Ovary (tissue), 9 donors: ENCODE results near the gene HLX. TPM values are rescaled to one million over a fixed set of nuclear protein-coding genes. Genes with fewer than 3 reads are reported as not detected.

Source experiments
- DNase-seq, 5 donors: peaks; one replicate each; pipeline ENCODE4 v3.0.0-alpha.2; 2019 to 2020
- H3K27ac ChIP-seq, 2 donors: fragments of 200-600 bp; one replicate each; pipeline versions ENCODE4 v1.5.1 to v1.8.0; 2019 to 2022
- H3K27me3 ChIP-seq: fragments of 200-600 bp; one replicate; pipeline ENCODE4 v1.8.0; 2022
- H3K36me3 ChIP-seq: fragments of 200-600 bp; sonication (generic); one replicate; pipeline ENCODE4 v1.5.1; 2019
- H3K4me1 ChIP-seq: one replicate; pipeline ENCODE4 v1.8.1; 2013; ENCODE audit warnings: mild to moderate bottlenecking, moderate library complexity; ENCODE audit not compliant: insufficient read depth
- H3K4me3 ChIP-seq: fragments of 200-600 bp; sonication (generic); one replicate; pipeline ENCODE4 v1.5.1; 2017
- H3K9me3 ChIP-seq, 2 donors: fragments of 200-600 bp in 1 of 2; sonication (generic) in 1 of 2; one replicate each; pipeline versions ENCODE4 v1.5.1 to v1.8.1; 2013 to 2019; ENCODE audit warnings: mild to moderate bottlenecking in 1 of 2, moderate library complexity in 1 of 2
- EP300 ChIP-seq: sonication (generic); formaldehyde crosslinking; IDR thresholded peaks from one replicate; pipeline ENCODE4 v1.6.1; 2017; ENCODE audit warnings: antibody characterized with exemption
- POLR2A ChIP-seq: fragments of 450-650 bp; IDR thresholded peaks from one replicate; pipeline ENCODE4 v1.6.1; 2017; ENCODE audit warnings: antibody characterized with exemption, mild to moderate bottlenecking, moderate library complexity
- WGBS, 3 donors: extraction: QIAGEN DNeasy Blood & Tissue Kit in 1 of 3; methylation state at CpG; one replicate each; pipeline versions ENCODE4 v1.1.5 to v1.1.7; 2013 to 2017; 5-methylcytosine and 5-hydroxymethylcytosine counted together
- intact Hi-C, 4 donors: fragments of 100-400 bp; cut with DNase I; formaldehyde crosslinking; loops; one replicate each; pipeline versions ENCODE4 v1.11.0 to v1.15.1; 2022 to 2023
- polyA plus RNA-seq, 2 donors: library from polyadenylated mRNA; stranded (reverse); fragments of 200-250 nt in 1 of 2; fragments of 350-450 nt in 1 of 2; fragmentation: Illumina TruSeq in 1 of 2; extraction: RNeasy Lipid Tissue Mini Kit (QIAGEN cat#74804) in 1 of 2; gene quantifications; one replicate each; pipeline ENCODE4 v1.2.3, GENCODE V29; 2013 to 2014
- total RNA-seq, 7 donors: library from RNA; depleted of rRNA in 2 of 7; stranded (reverse); fragments of >200 nt in 2 of 7; fragmentation: NEBNext Ultra II Directional in 3 of 7; extraction: Animal tissue kit (Norgen Biotek cat#: 25700) in 3 of 7; gene quantifications; one replicate each; pipeline versions ENCODE4 v1.1.0 to v1.2.4, GENCODE V29; 2016 to 2023
- TF ChIP-seq, protein P1 (sequence below), 3 donors: fragments of 450-650 bp in 2 of 3; fragments of 200-600 bp in 1 of 3; IDR thresholded peaks; one replicate each; pipeline versions ENCODE4 v1.5.1 to v1.8.0; 2016 to 2022; ENCODE audit warnings: antibody characterized with exemption in 3 of 3, mild to moderate bottlenecking in 1 of 3
- donor health status: DM: no; HTN: no; CAD: no; lungs with moderate emphysema.
- donor health status: DM: no; HTN: no; CAD: no.
- donor health status: Bipolar disorder and iron deficiency.
- donor health status: DM: yes; HTN: yes; CAD: no.
- donor health status: DM: no; HTN: no; CAD: no.
- donor health status: DM: yes; HTN: yes; CAD: no.

Gene HLX
- total and polyA plus RNA-seq, 9 donors: 2.1 to 9.4 (median 3.5) TPM

DNA sequence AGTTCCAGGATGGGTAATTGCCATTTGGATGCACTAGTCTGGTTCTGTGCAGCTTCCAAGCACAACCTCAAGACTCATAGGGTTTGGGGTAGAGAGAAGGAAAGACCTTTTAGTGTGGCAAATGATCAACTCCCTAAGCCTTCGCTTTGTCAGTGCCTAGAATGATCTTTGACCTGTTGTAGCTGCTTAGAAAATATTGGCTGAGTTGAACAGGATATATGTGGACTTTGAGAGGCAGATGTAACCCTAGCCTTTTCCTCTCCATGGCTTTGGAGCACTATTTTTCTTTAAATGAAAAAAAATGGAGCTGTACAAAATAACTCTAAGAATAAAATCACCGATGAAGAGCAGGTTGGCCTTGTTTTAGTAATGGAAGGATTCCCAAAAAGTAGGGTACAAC lies 41.7 kb downstream of the HLX start:
- Histone ChIP-seq H3K4me1 (no peaks in the 10 kb centered on the region), H3K4me3 (no peak overlapping the region), H3K27ac (no peak overlapping the region), H3K9me3 (no peaks in the 10 kb centered on the region), H3K36me3 (no peaks in the 10 kb centered on the region), H3K27me3 (no peaks in the 10 kb centered on the region)
- DNase-seq: no peak
- intact Hi-C loops: no loop called here
- 76 to 89% (median 77%) methylated on average over 2 of the region's 2 CpGs for WGBS, 3 donors
- no peak for TF ChIP-seq EP300
- TF ChIP-seq, protein P1, sequence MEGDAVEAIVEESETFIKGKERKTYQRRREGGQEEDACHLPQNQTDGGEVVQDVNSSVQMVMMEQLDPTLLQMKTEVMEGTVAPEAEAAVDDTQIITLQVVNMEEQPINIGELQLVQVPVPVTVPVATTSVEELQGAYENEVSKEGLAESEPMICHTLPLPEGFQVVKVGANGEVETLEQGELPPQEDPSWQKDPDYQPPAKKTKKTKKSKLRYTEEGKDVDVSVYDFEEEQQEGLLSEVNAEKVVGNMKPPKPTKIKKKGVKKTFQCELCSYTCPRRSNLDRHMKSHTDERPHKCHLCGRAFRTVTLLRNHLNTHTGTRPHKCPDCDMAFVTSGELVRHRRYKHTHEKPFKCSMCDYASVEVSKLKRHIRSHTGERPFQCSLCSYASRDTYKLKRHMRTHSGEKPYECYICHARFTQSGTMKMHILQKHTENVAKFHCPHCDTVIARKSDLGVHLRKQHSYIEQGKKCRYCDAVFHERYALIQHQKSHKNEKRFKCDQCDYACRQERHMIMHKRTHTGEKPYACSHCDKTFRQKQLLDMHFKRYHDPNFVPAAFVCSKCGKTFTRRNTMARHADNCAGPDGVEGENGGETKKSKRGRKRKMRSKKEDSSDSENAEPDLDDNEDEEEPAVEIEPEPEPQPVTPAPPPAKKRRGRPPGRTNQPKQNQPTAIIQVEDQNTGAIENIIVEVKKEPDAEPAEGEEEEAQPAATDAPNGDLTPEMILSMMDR (IDR thresholded peaks at IDR 0.05): no peak
- no peak for TF ChIP-seq POLR2A

DNA sequence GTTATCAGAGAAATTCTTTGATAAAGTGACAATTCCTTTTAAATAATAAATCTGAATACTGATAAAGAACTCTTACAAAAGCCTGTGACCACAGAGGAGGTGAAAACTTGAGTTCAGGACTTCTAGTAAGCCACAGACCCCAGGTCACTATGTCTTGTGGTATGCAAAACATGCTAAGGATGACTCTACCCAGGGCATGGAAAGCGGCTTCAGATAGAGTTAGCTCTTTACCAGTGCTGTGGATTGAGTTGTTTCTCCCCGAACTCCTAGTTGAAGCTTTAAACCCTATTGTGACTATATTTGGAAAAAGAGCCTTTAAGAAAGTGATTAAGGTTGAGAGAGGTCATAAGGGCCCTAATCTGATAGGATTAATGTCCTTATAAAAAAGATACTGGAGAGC lies 42.3 kb downstream of the HLX start:
- intact Hi-C loops: no loop called here
- Histone ChIP-seq H3K27me3 (no peaks in the 10 kb centered on the region), H3K36me3 (no peaks in the 10 kb centered on the region), H3K27ac (no peak overlapping the region), H3K9me3 (no peaks in the 10 kb centered on the region), H3K4me3 (no peak overlapping the region), H3K4me1 (no peaks in the 10 kb centered on the region)
- no peak for DNase-seq
- WGBS, 3 donors: 91 to 94% (median 92%) methylated on average over 2 of the region's 2 CpGs
- TF ChIP-seq EP300 (no peak), POLR2A (no peak)
- TF ChIP-seq, protein P1 (IDR thresholded peaks at IDR 0.05): no peak

DNA sequence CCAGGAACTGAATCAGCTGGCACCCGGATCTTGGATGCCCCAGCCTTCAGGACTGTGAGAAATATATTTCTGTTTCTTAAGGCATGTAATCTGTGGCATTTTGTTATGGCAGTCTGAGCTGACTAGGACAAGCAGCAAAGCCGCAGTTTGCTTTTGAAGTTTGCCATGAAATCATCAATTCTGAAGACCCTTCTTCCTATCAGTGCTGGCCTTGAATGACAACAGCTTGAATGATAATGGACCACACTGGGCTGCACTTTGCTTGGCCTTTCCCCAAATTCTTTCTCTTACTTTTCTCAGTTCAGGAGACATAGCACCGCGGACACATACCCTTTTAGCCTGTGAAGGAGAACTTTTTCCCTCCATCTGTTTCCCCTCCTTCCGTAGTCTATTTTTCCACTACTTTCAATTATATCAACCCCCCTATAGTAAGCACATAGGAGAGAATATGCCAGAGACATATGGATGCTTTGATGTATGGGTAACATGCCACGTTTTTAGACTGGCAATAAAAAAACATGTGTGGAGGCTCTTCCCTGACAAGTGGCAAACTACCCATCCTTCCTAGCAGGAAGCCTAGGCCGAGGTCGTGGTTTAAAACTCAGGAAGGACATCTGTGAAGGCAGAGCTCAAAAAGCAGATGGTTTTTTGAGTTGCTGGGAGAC lies 42.9 kb downstream of the HLX start:
- no peaks in the 10 kb centered on the region for H3K27me3 ChIP-seq
- TF ChIP-seq POLR2A (no peak), EP300 (no peak)
- TF ChIP-seq, protein P1 (IDR thresholded peaks at IDR 0.05): no peak
- no peaks in the 10 kb centered on the region for H3K36me3 ChIP-seq
- intact Hi-C loops: no loop called here
- DNase-seq: no peak
- no peaks in the 10 kb centered on the region for H3K9me3 ChIP-seq
- H3K4me1 ChIP-seq: no peaks in the 10 kb centered on the region
- WGBS, 3 donors: 43 to 63% (median 49%) methylated on average over 8 of the region's 8 CpGs
- H3K4me3 ChIP-seq: no peak overlapping the region
- H3K27ac ChIP-seq: no peak overlapping the region

DNA sequence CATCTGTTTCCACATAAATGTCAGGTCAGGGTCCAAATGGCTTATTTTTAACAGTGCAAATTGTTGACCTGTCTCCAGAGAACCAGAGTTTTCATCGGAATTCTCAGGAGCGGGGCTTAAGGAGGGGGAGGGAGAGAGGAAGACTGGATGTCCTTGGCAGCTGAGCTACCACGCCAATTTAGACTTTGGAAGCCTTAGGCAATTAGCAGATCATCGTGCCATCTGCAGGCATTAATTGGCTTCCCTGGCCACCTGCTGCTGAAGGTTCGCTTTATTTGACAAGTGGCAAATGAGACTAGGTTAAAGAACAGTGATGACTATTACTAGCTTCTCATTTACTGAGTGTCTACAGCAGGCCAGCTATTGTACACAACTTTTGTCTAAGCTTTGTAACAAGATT lies 43.7 kb downstream of the HLX start:
- Histone ChIP-seq H3K27ac (no peak overlapping the region), H3K4me3 (no peak overlapping the region), H3K27me3 (no peaks in the 10 kb centered on the region), H3K4me1 (no peaks in the 10 kb centered on the region), H3K36me3 (no peaks in the 10 kb centered on the region), H3K9me3 (no peaks in the 10 kb centered on the region)
- intact Hi-C loops: no loop called here
- no peak for DNase-seq
- TF ChIP-seq, protein P1 (IDR thresholded peaks at IDR 0.05): no peak
- TF ChIP-seq EP300 (no peak), POLR2A (no peak)
- 15 to 44% (median 24%) methylated on average over 5 of the region's 5 CpGs for WGBS, 3 donors
